ENCODE measurements around the gene FCF1. TPM values are rescaled to one million over a fixed set of nuclear protein-coding genes. Genes with fewer than 3 reads are reported as not detected.
"Not testable (repeated sequence)": the region's sequence is repeated elsewhere in the genome, so short reads cannot be mapped to it uniquely, and the experiment has no call there.

The FCF1 gene
- total and polyA plus RNA-seq, 9 donors: 19.8 to 60.8 (median 43.1) TPM

DNA sequence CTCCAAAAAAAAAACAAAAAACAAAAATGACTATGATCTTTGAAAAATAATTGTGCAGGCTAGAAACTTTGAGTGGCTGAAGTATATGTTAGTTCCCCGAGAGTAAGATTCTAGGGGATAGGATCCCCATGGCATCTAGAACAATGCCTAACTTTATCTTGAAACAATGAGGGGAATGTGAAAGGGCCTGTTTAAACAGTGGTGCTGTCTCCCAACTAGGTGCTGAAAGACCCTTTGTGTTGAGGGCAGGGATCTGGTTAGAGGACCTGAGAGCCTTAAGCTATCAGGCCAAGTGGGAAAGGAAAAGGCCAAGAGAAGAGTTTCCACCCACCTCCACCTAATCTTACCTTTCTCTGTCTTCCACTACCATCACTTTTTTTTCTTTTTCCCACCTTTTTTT is 43.4 kb downstream of the FCF1 start:
- no peak for DNase-seq
- H3K27ac ChIP-seq: no peak overlapping the region
- H3K9me3 ChIP-seq: peaks cover 0 to 3% of the 10 kb centered on the region in 2 donors
- intact Hi-C loops (cut with DNase I): no loop called here
- no peaks in the 10 kb centered on the region for H3K27me3 ChIP-seq
- TF ChIP-seq EP300 (IDR thresholded peaks at IDR 0.05): no peak
- TF ChIP-seq, protein P1, sequence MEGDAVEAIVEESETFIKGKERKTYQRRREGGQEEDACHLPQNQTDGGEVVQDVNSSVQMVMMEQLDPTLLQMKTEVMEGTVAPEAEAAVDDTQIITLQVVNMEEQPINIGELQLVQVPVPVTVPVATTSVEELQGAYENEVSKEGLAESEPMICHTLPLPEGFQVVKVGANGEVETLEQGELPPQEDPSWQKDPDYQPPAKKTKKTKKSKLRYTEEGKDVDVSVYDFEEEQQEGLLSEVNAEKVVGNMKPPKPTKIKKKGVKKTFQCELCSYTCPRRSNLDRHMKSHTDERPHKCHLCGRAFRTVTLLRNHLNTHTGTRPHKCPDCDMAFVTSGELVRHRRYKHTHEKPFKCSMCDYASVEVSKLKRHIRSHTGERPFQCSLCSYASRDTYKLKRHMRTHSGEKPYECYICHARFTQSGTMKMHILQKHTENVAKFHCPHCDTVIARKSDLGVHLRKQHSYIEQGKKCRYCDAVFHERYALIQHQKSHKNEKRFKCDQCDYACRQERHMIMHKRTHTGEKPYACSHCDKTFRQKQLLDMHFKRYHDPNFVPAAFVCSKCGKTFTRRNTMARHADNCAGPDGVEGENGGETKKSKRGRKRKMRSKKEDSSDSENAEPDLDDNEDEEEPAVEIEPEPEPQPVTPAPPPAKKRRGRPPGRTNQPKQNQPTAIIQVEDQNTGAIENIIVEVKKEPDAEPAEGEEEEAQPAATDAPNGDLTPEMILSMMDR (IDR thresholded peaks at IDR 0.05): no peak
- no peak for TF ChIP-seq POLR2A (IDR thresholded peaks at IDR 0.05)
- no peaks in the 10 kb centered on the region for H3K4me1 ChIP-seq (ENCODE audit: insufficient read depth)
- 77 to 83% (median 82%) methylated on average over 1 of the region's 1 CpG for WGBS, 3 donors
- no peaks in the 10 kb centered on the region for H3K36me3 ChIP-seq
- H3K4me3 ChIP-seq: no peak overlapping the region

GRCh38 chr14:74758505-74758904 is 45.6 kb downstream of the FCF1 start:
- H3K27me3 ChIP-seq; H3K27ac ChIP-seq; H3K36me3 ChIP-seq; H3K4me1 ChIP-seq (ENCODE audit: insufficient read depth); intact Hi-C loops (cut with DNase I); H3K9me3 ChIP-seq; DNase-seq; H3K4me3 ChIP-seq: not testable (repeated sequence)
- WGBS, 3 donors: 87 to 91% (median 91%) methylated on average over 5 of the region's 5 CpGs

GRCh38 chr14:74762917-74763802 is 50.2 kb downstream of the FCF1 start, which contains the start of gene YLPM1:
Gene YLPM1 (plus strand): TSS chr14:74763316. CDS start chr14:74763490, 174 bp downstream.
- peaks cover 7% of the 10 kb centered on the region for H3K4me1 ChIP-seq (ENCODE audit: insufficient read depth)
- intact Hi-C loops (cut with DNase I): no loop called here
- H3K36me3 ChIP-seq: no peaks in the 10 kb centered on the region
- TF ChIP-seq POLR2A (IDR thresholded peaks at IDR 0.05): peak; percentile 86
- TF ChIP-seq EP300 (IDR thresholded peaks at IDR 0.05): no peak
- TF ChIP-seq, protein P1 (IDR thresholded peaks at IDR 0.05): peak; percentile 27 to 61 (median 44)
- H3K27me3 ChIP-seq: no peaks in the 10 kb centered on the region
- H3K9me3 ChIP-seq: no peaks in the 10 kb centered on the region
- 0% methylated on average over 53 to 76 of the region's 76 CpGs for WGBS, 3 donors
- peak; percentile 87 to 93 (median 90) for DNase-seq
- H3K4me3 ChIP-seq: peak within 1 kb of the TSS; percentile 91
- H3K27ac ChIP-seq: peak within 1 kb of the TSS; percentile 58 to 88

GRCh38 chr14:74763803-74764531 is 51.0 kb downstream of the FCF1 start:
- intact Hi-C loops (cut with DNase I): no loop called here
- no peaks in the 10 kb centered on the region for H3K36me3 ChIP-seq
- H3K27me3 ChIP-seq: no peaks in the 10 kb centered on the region
- no peaks in the 10 kb centered on the region for H3K9me3 ChIP-seq
- peak overlapping the region; percentile 91 for H3K4me3 ChIP-seq
- DNase-seq: peak in 2 of 5 donors; percentile 14 to 21
- H3K4me1 ChIP-seq (ENCODE audit: insufficient read depth): peaks cover 8% of the 10 kb centered on the region
- WGBS, 3 donors: 1% methylated on average over 18 to 19 of the region's 19 CpGs
- peak overlapping the region; percentile 58 to 88 for H3K27ac ChIP-seq
- TF ChIP-seq POLR2A (IDR thresholded peaks at IDR 0.05) (no peak), EP300 (IDR thresholded peaks at IDR 0.05) (no peak)
- TF ChIP-seq, protein P1 (IDR thresholded peaks at IDR 0.05): no peak
